ENCODE results near the gene JAKMIP3. TPM values are rescaled to one million over a fixed set of nuclear protein-coding genes. Genes with fewer than 3 reads are reported as not detected.

Gene JAKMIP3
- polyA plus RNA-seq, 3 donors = 0.20 TPM; not detected in 2

DNA sequence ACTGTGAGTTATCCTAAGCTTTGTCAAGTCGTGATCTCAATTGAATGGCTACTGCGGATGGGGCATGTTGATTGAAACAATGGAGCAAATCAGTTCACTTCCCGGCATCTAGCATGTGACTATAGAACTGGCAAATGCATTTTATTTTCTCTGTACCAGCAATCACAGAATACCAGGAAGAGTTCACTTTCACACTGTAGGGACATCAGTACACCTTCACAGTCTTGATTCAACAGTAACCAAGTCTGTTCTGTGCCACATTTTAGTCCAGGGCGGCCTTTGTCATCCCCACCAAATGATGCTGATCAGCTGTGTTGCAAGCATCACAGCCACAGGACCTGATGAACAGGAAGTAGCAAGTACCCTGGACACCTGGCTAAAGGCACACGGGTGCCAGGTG lies 32.1 kb upstream of the JAKMIP3 start:
- no peak overlapping the region for H3K27ac ChIP-seq (ENCODE audit: low read depth in 1 of 2, low read length in 2 of 2)
- H2AFZ ChIP-seq (ENCODE audit: insufficient read depth, low read depth, low read length, poor library complexity, severe bottlenecking) = no peak overlapping the region
- no peak overlapping the region for H3K9ac ChIP-seq (ENCODE audit: insufficient read depth, low read length, poor library complexity, severe bottlenecking)
- Mint-ChIP-seq H3K27me3 (ENCODE audit: low read depth in 3 of 3) (peaks cover 47 to 68% (median 51%) of the 10 kb centered on the region in 3 donors), H3K4me3 (peak overlapping the region in 1 of 2 donors; percentile 26), H3K27ac (no peak overlapping the region), H3K36me3 (peaks cover 0 to 2% of the 10 kb centered on the region in 2 donors), H3K9me3 (peaks cover 0 to 10% (median 2%) of the 10 kb centered on the region in 7 donors), H3K4me1 (no peaks in the 10 kb centered on the region)
- H3K36me3 ChIP-seq (replicated peaks in 1 of 2; ENCODE audit: control insufficient read depth in 1 of 2, insufficient read depth in 2 of 2, low read length in 2 of 2) = no peaks in the 10 kb centered on the region
- H3K4me3 ChIP-seq (replicated peaks in 1 of 3; ENCODE audit: low read depth in 2 of 3, low read length in 3 of 3) = no peak overlapping the region
- 90% methylated on average over 4 of the region's 5 CpGs for WGBS (ENCODE audit: insufficient coverage)
- peaks cover 0 to 5% of the 10 kb centered on the region in 2 donors for H3K9me3 ChIP-seq (replicated peaks in 1 of 2; ENCODE audit: control insufficient read depth in 1 of 2, insufficient read depth in 1 of 2, low read length in 2 of 2)
- H3K27me3 ChIP-seq (ENCODE audit: control insufficient read depth in 2 of 2, insufficient read depth in 2 of 2, low read length in 2 of 2) = peaks cover 14 to 48% of the 10 kb centered on the region in 2 donors
- H4K20me1 ChIP-seq (ENCODE audit: insufficient read depth, low read length) = no peaks in the 10 kb centered on the region
- TF ChIP-seq, protein P1, sequence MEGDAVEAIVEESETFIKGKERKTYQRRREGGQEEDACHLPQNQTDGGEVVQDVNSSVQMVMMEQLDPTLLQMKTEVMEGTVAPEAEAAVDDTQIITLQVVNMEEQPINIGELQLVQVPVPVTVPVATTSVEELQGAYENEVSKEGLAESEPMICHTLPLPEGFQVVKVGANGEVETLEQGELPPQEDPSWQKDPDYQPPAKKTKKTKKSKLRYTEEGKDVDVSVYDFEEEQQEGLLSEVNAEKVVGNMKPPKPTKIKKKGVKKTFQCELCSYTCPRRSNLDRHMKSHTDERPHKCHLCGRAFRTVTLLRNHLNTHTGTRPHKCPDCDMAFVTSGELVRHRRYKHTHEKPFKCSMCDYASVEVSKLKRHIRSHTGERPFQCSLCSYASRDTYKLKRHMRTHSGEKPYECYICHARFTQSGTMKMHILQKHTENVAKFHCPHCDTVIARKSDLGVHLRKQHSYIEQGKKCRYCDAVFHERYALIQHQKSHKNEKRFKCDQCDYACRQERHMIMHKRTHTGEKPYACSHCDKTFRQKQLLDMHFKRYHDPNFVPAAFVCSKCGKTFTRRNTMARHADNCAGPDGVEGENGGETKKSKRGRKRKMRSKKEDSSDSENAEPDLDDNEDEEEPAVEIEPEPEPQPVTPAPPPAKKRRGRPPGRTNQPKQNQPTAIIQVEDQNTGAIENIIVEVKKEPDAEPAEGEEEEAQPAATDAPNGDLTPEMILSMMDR (IDR thresholded peaks at IDR 0.05) = no peak
- intact Hi-C loops (cut with micrococcal nuclease) = no loop called here
- no peak overlapping the region for H3K4me2 ChIP-seq (replicated peaks; ENCODE audit: extremely low read depth, low read length, poor library complexity, severe bottlenecking)
- no peaks in the 10 kb centered on the region for H3K79me2 ChIP-seq (ENCODE audit: insufficient read depth, low read length)
- no peaks in the 10 kb centered on the region for H3K4me1 ChIP-seq (ENCODE audit: control insufficient read depth in 1 of 2, insufficient read depth in 2 of 2, low read length in 2 of 2)
- DNase-seq = no peak

DNA sequence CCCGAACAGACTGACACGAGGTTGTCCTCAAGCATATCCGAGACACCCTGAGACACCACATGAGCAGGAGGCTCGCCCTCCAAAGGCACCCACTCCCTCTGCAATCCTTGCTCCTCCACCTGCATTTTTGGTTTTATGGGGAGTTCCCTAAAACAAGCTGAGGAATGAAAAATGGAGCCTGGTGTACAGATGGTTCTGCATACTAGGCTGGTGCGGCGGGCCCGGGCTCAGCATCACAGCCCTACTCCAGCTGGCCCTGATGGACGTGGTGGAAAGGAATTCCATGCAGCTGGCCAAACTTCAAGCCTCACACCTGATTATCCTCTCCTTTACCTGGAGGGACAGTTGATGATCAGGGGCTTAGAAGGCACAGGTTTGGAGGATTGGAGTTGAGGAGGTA lies 30.3 kb upstream of the JAKMIP3 start:
- peaks cover 14 to 50% of the 10 kb centered on the region in 2 donors for H3K27me3 ChIP-seq (ENCODE audit: control insufficient read depth in 2 of 2, insufficient read depth in 2 of 2, low read length in 2 of 2)
- peaks cover 0 to 5% of the 10 kb centered on the region in 2 donors for H3K9me3 ChIP-seq (replicated peaks in 1 of 2; ENCODE audit: control insufficient read depth in 1 of 2, insufficient read depth in 1 of 2, low read length in 2 of 2)
- H4K20me1 ChIP-seq (ENCODE audit: insufficient read depth, low read length) = no peaks in the 10 kb centered on the region
- H3K27ac ChIP-seq (ENCODE audit: low read depth in 1 of 2, low read length in 2 of 2) = no peak overlapping the region
- H2AFZ ChIP-seq (ENCODE audit: insufficient read depth, low read depth, low read length, poor library complexity, severe bottlenecking) = no peak overlapping the region
- no peak overlapping the region for H3K4me2 ChIP-seq (replicated peaks; ENCODE audit: extremely low read depth, low read length, poor library complexity, severe bottlenecking)
- Mint-ChIP-seq H3K4me1 (no peaks in the 10 kb centered on the region), H3K27me3 (ENCODE audit: low read depth in 3 of 3) (peaks cover 52 to 72% (median 57%) of the 10 kb centered on the region in 3 donors), H3K36me3 (peaks cover 0 to 2% of the 10 kb centered on the region in 2 donors), H3K27ac (no peak overlapping the region), H3K9me3 (peaks cover 0 to 10% (median 2%) of the 10 kb centered on the region in 7 donors), H3K4me3 (peak overlapping the region in 1 of 2 donors; percentile 68)
- no peak for DNase-seq
- H3K9ac ChIP-seq (ENCODE audit: insufficient read depth, low read length, poor library complexity, severe bottlenecking) = no peak overlapping the region
- intact Hi-C loops (cut with micrococcal nuclease) = no loop called here
- no CpG with 5 or more reads among the region's 8 CpGs for WGBS (ENCODE audit: insufficient coverage)
- no peaks in the 10 kb centered on the region for H3K4me1 ChIP-seq (ENCODE audit: control insufficient read depth in 1 of 2, insufficient read depth in 2 of 2, low read length in 2 of 2)
- no peaks in the 10 kb centered on the region for H3K79me2 ChIP-seq (ENCODE audit: insufficient read depth, low read length)
- TF ChIP-seq, protein P1 (IDR thresholded peaks at IDR 0.05) = no peak
- H3K4me3 ChIP-seq (replicated peaks in 1 of 3; ENCODE audit: low read depth in 2 of 3, low read length in 3 of 3) = no peak overlapping the region
- H3K36me3 ChIP-seq (replicated peaks in 1 of 2; ENCODE audit: control insufficient read depth in 1 of 2, insufficient read depth in 2 of 2, low read length in 2 of 2) = no peaks in the 10 kb centered on the region
